Right ventricle myocardium inferior (tissue), 1 donor: Measurements from ENCODE around the gene LPGAT1. TPM values are rescaled to one million over a fixed set of nuclear protein-coding genes. Genes with fewer than 3 reads are reported as not detected.
A peak's percentile ranks its signal among the peaks of the same experiment; 100 is the strongest.

ENCODE experiments used
- ATAC-seq: fragments of 200-7000 bp; cut with Tn5 transposase; one replicate; pipeline ENCODE4 v1.9.1; 2020; ENCODE audit warnings: mild to moderate bottlenecking, moderate library complexity
- DNase-seq: peaks from one replicate; pipeline ENCODE4 v3.0.0; 2021; ENCODE audit errors: missing footprints
- intact Hi-C: fragments of 100-400 bp; cut with DNase I; formaldehyde crosslinking; loops from one replicate; pipeline ENCODE4 v1.11.0; 2022
- total RNA-seq: library from RNA; stranded (reverse); fragmentation: NEBNext Ultra II Directional; extraction: Animal tissue kit (Norgen Biotek cat#: 25700); gene quantifications from one replicate; pipeline ENCODE4 v1.2.1, GENCODE V29; 2021
- donor health status: DM: no; HTN: yes; CAD: no; lungs with severe emphysema.

The LPGAT1 gene
- total RNA-seq, 1 donor from 2014 or later, result 22.2 TPM

- no peak for DNase-seq
- intact Hi-C loops, result loop anchor here (5.0 kb wide), 1 partner anchor 149 kb away; no protein-coding TSS in a partner anchor
These were observed 1.2 kb upstream of the LPGAT1 start for GRCh38 chr1:211831558-211832323.

GRCh38 chr1:211830055-211830327 is 572 bp downstream of the LPGAT1 start:
- ATAC-seq (no peak), DNase-seq (no peak)
- intact Hi-C loops, result loop anchor here (1.0 to 5.0 kb wide), 2 partner anchors 132 to 148 kb away; no protein-coding TSS in a partner anchor

More at GRCh38 chr1:211831558-211832323, 1.2 kb upstream of the LPGAT1 start:
- no peak for ATAC-seq

- intact Hi-C loops, result loop anchor here (1.0 to 5.0 kb wide), 2 partner anchors 131 to 147 kb away; no protein-coding TSS in a partner anchor
- DNase-seq, result no peak
- ATAC-seq, result no peak
These were observed 1.1 kb downstream of the LPGAT1 start for GRCh38 chr1:211829343-211830054.

GRCh38 chr1:211828584-211829342 is 1.8 kb downstream of the LPGAT1 start:
- DNase-seq, result no peak
- intact Hi-C loops, result no loop called here
- no peak for ATAC-seq

- intact Hi-C loops, result no loop called here
- no peak for ATAC-seq
These were observed 3.5 kb downstream of the LPGAT1 start for GRCh38 chr1:211827051-211827450.

GRCh38 chr1:211825980-211826379 is 4.6 kb downstream of the LPGAT1 start:
- intact Hi-C loops, result no loop called here
- no peak for DNase-seq
- no peak for ATAC-seq

More at GRCh38 chr1:211827051-211827450, 3.5 kb downstream of the LPGAT1 start:
- DNase-seq, result no peak

GRCh38 chr1:211822677-211823407 is 7.7 kb downstream of the LPGAT1 start:
- DNase-seq (no peak), ATAC-seq (no peak)
- intact Hi-C loops, result loop anchor here (2.0 kb wide), 1 partner anchor 20 kb away; no protein-coding TSS in a partner anchor

- intact Hi-C loops, result no loop called here
- DNase-seq (no peak), ATAC-seq (no peak)
These were observed 14.0 kb downstream of the LPGAT1 start for GRCh38 chr1:211816586-211816985.

- no peak for ATAC-seq
- intact Hi-C loops, result no loop called here
- DNase-seq, result no peak
These were observed 16.2 kb downstream of the LPGAT1 start for GRCh38 chr1:211814313-211814712.

GRCh38 chr1:211813590-211813989 is 17.0 kb downstream of the LPGAT1 start:
- no peak for DNase-seq
- peak; percentile 84 for ATAC-seq
- intact Hi-C loops, result no loop called here

GRCh38 chr1:211812584-211812983 is 18.0 kb downstream of the LPGAT1 start:
- intact Hi-C loops, result no loop called here
- ATAC-seq (no peak), DNase-seq (no peak)

- intact Hi-C loops, result no loop called here
- no peak for ATAC-seq
- DNase-seq, result no peak
These were observed 18.7 kb downstream of the LPGAT1 start for GRCh38 chr1:211811848-211812247.

- no peak for ATAC-seq
These were observed 19.4 kb downstream of the LPGAT1 start for GRCh38 chr1:211811126-211811525.

GRCh38 chr1:211808475-211808874 is 22.1 kb downstream of the LPGAT1 start:
- no peak for ATAC-seq
- intact Hi-C loops, result no loop called here
- DNase-seq, result no peak

More at GRCh38 chr1:211811126-211811525, 19.4 kb downstream of the LPGAT1 start:
- intact Hi-C loops, result no loop called here
- DNase-seq, result no peak

GRCh38 chr1:211804915-211805314 is 25.6 kb downstream of the LPGAT1 start:
- intact Hi-C loops, result no loop called here
- ATAC-seq (no peak), DNase-seq (no peak)

- intact Hi-C loops, result no loop called here
- DNase-seq (no peak), ATAC-seq (no peak)
These were observed 29.5 kb downstream of the LPGAT1 start for GRCh38 chr1:211800925-211801607.

- no peak for ATAC-seq
- no peak for DNase-seq
- intact Hi-C loops, result no loop called here
These were observed 32.6 kb downstream of the LPGAT1 start for GRCh38 chr1:211797994-211798393.

- intact Hi-C loops, result no loop called here
- ATAC-seq (no peak), DNase-seq (no peak)
These were observed 38.6 kb downstream of the LPGAT1 start for GRCh38 chr1:211791979-211792378.
